ENCODE measurements around the gene HES1.

DNA sequence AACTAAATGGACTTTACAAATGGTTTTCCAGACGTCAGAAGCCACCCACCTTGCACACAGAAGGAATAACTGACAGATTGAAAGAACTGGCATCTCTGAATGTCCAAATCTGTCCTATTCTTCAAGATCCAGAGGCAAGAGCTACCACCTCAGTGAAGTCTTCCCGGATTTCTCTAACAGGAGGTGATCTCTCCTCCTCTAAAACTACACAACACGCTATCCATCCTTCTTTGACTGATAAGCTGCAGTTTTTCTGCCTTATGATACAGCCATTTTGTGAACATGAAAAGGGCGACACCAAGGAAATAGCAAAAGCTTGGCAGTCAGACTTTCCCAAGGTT is 37.1 kb upstream of the HES1 start:
- TF ChIP-seq, protein P1, sequence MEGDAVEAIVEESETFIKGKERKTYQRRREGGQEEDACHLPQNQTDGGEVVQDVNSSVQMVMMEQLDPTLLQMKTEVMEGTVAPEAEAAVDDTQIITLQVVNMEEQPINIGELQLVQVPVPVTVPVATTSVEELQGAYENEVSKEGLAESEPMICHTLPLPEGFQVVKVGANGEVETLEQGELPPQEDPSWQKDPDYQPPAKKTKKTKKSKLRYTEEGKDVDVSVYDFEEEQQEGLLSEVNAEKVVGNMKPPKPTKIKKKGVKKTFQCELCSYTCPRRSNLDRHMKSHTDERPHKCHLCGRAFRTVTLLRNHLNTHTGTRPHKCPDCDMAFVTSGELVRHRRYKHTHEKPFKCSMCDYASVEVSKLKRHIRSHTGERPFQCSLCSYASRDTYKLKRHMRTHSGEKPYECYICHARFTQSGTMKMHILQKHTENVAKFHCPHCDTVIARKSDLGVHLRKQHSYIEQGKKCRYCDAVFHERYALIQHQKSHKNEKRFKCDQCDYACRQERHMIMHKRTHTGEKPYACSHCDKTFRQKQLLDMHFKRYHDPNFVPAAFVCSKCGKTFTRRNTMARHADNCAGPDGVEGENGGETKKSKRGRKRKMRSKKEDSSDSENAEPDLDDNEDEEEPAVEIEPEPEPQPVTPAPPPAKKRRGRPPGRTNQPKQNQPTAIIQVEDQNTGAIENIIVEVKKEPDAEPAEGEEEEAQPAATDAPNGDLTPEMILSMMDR (optimal IDR thresholded peaks at IDR 0.05 in 1 of 3, IDR thresholded peaks at IDR 0.05 in 1 of 3, conservative IDR thresholded peaks at IDR 0.05 in 1 of 3; ENCODE audit: extremely low read depth in 1 of 3, insufficient read depth in 2 of 3, low read length in 3 of 3) = no peak
- TF ChIP-seq EZH2 (IDR thresholded peaks at IDR 0.05; ENCODE audit: low read length) = no peak

All from keratinocyte (primary cell).